Measurements from ENCODE around the gene SPP1.

The SPP1 gene

GRCh38 chr4:87977521-87978278 lies 2.2 kb downstream of the SPP1 start:
- Histone ChIP-seq H3K4me3 (ENCODE audit: low read length) (no peak overlapping the region), H3K9ac (ENCODE audit: low read length) (no peak overlapping the region)

GRCh38 chr4:87978681-87979080 lies 3.2 kb downstream of the SPP1 start:
- Histone ChIP-seq H3K4me1 (ENCODE audit: control insufficient read depth, insufficient read depth, low read length) (peaks cover 7% of the 10 kb centered on the region), H3K4me3 (ENCODE audit: low read length) (no peak overlapping the region), H3K27me3 (replicated peaks; ENCODE audit: control insufficient read depth, insufficient read depth, low read length) (no peaks in the 10 kb centered on the region), H3K36me3 (ENCODE audit: control insufficient read depth, insufficient read depth, low read length, severe bottlenecking) (no peaks in the 10 kb centered on the region), H3K9ac (ENCODE audit: low read length) (no peak overlapping the region), H3K9me3 (ENCODE audit: control insufficient read depth, low read length) (no peaks in the 10 kb centered on the region)
- DNase-seq (ENCODE audit: low read depth), result no peak

More at GRCh38 chr4:87977521-87978278, 2.2 kb downstream of the SPP1 start:
- H3K36me3 ChIP-seq (ENCODE audit: control insufficient read depth, insufficient read depth, low read length, severe bottlenecking), result no peaks in the 10 kb centered on the region
- H3K9me3 ChIP-seq (ENCODE audit: control insufficient read depth, low read length), result no peaks in the 10 kb centered on the region
- peaks cover 16% of the 10 kb centered on the region for H3K4me1 ChIP-seq (ENCODE audit: control insufficient read depth, insufficient read depth, low read length)
- H3K27me3 ChIP-seq (replicated peaks; ENCODE audit: control insufficient read depth, insufficient read depth, low read length), result no peaks in the 10 kb centered on the region
- no peak for DNase-seq (ENCODE audit: low read depth)

GRCh38 chr4:87979810-87980209 lies 4.3 kb downstream of the SPP1 start:
- Histone ChIP-seq H3K4me3 (ENCODE audit: low read length) (no peak overlapping the region), H3K9me3 (ENCODE audit: control insufficient read depth, low read length) (no peaks in the 10 kb centered on the region), H3K4me1 (ENCODE audit: control insufficient read depth, insufficient read depth, low read length) (peaks cover 4% of the 10 kb centered on the region), H3K27me3 (replicated peaks; ENCODE audit: control insufficient read depth, insufficient read depth, low read length) (no peaks in the 10 kb centered on the region), H3K9ac (ENCODE audit: low read length) (no peak overlapping the region), H3K36me3 (ENCODE audit: control insufficient read depth, insufficient read depth, low read length, severe bottlenecking) (no peaks in the 10 kb centered on the region)
- DNase-seq (ENCODE audit: low read depth), result no peak

GRCh38 chr4:87981486-87981885 lies 6.0 kb downstream of the SPP1 start:
- H3K9ac ChIP-seq (ENCODE audit: low read length), result no peak overlapping the region
- peaks cover 4% of the 10 kb centered on the region for H3K4me1 ChIP-seq (ENCODE audit: control insufficient read depth, insufficient read depth, low read length)
- H3K9me3 ChIP-seq (ENCODE audit: control insufficient read depth, low read length), result no peaks in the 10 kb centered on the region
- no peaks in the 10 kb centered on the region for H3K27me3 ChIP-seq (replicated peaks; ENCODE audit: control insufficient read depth, insufficient read depth, low read length)
- H3K36me3 ChIP-seq (ENCODE audit: control insufficient read depth, insufficient read depth, low read length, severe bottlenecking), result no peaks in the 10 kb centered on the region
- no peak for DNase-seq (ENCODE audit: low read depth)
- H3K4me3 ChIP-seq (ENCODE audit: low read length), result no peak overlapping the region

DNA sequence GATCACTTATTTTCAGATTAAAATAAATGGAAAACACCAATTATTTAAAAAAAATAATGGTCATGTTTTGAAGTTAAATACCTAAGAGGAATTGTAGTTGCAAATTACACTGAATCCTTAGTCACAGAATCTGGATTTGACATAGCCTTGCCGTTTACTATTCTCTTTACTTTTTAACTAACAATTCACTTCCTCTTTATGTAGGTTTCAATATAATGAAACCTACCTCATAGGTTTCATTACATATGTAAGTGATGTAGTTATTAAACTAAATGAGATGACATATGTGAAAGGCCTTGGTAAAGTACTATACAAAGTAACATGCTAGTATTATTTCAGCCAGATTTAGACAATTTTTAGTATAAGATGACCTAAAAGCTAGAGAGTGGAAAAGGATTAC lies 6.5 kb downstream of the SPP1 start:
- Histone ChIP-seq H3K9me3 (ENCODE audit: control insufficient read depth, low read length) (no peaks in the 10 kb centered on the region), H3K4me3 (ENCODE audit: low read length) (no peak overlapping the region), H3K9ac (ENCODE audit: low read length) (no peak overlapping the region), H3K4me1 (ENCODE audit: control insufficient read depth, insufficient read depth, low read length) (peaks cover 4% of the 10 kb centered on the region), H3K36me3 (ENCODE audit: control insufficient read depth, insufficient read depth, low read length, severe bottlenecking) (no peaks in the 10 kb centered on the region), H3K27me3 (replicated peaks; ENCODE audit: control insufficient read depth, insufficient read depth, low read length) (no peaks in the 10 kb centered on the region)
- DNase-seq (ENCODE audit: low read depth), result no peak

DNA sequence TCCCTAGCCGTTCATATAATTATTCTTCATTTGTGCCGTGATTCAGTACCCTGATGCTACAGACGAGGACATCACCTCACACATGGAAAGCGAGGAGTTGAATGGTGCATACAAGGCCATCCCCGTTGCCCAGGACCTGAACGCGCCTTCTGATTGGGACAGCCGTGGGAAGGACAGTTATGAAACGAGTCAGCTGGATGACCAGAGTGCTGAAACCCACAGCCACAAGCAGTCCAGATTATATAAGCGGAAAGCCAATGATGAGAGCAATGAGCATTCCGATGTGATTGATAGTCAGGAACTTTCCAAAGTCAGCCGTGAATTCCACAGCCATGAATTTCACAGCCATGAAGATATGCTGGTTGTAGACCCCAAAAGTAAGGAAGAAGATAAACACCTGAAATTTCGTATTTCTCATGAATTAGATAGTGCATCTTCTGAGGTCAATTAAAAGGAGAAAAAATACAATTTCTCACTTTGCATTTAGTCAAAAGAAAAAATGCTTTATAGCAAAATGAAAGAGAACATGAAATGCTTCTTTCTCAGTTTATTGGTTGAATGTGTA lies 7.0 kb downstream of the SPP1 start:
- Histone ChIP-seq H3K9ac (ENCODE audit: low read length) (no peak overlapping the region), H3K9me3 (ENCODE audit: control insufficient read depth, low read length) (no peaks in the 10 kb centered on the region), H3K27me3 (replicated peaks; ENCODE audit: control insufficient read depth, insufficient read depth, low read length) (no peaks in the 10 kb centered on the region), H3K4me3 (ENCODE audit: low read length) (no peak overlapping the region), H3K36me3 (ENCODE audit: control insufficient read depth, insufficient read depth, low read length, severe bottlenecking) (no peaks in the 10 kb centered on the region), H3K4me1 (ENCODE audit: control insufficient read depth, insufficient read depth, low read length) (peaks cover 4% of the 10 kb centered on the region)
- no peak for DNase-seq (ENCODE audit: low read depth)

- H3K9me3 ChIP-seq (ENCODE audit: control insufficient read depth, low read length), result no peaks in the 10 kb centered on the region
- H3K9ac ChIP-seq (ENCODE audit: low read length), result no peak overlapping the region
- H3K4me1 ChIP-seq (ENCODE audit: control insufficient read depth, insufficient read depth, low read length), result no peaks in the 10 kb centered on the region
- no peaks in the 10 kb centered on the region for H3K36me3 ChIP-seq (ENCODE audit: control insufficient read depth, insufficient read depth, low read length, severe bottlenecking)
- no peak for DNase-seq (ENCODE audit: low read depth)
- H3K27me3 ChIP-seq (replicated peaks; ENCODE audit: control insufficient read depth, insufficient read depth, low read length), result no peaks in the 10 kb centered on the region
- H3K4me3 ChIP-seq (ENCODE audit: low read length), result no peak overlapping the region
Observed at GRCh38 chr4:87983996-87984395, 8.5 kb downstream of the SPP1 start.

DNA sequence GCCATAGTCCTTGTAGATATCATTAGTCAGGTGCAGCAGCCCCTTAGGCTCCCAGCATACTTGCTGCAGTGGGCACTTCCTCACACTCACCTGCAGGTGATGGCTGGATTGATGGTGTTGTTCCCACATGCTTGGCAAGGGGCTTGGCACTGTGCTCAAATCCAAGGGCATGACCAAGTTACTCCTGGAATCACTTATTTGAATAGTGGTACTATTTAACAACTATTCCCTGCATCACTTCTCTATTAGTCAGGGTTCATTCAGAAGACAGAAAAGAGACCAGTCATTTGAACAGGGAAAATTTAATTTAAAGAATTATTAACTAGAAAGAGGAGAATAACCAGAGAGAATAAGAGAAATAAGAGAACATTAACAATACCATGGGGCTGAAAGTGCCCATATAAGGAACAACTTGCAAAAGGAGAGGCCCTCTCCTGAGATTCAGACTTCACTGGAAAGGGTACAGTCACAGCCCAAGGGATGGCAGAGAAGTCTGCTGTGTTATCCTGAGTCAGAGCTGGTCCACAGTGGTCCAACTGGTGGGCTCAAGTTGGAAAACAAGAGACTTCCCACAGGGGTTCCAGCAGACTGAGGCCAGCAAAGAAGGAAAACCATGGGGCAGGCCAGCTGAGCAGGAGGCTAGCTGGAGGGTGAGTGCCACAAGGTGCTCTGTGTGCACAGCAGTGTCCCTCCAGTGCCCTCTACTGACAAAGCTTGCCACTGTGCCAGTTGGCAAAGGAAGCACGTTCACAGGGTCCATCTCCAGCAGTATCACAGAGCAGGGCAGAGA lies 9.8 kb downstream of the SPP1 start:
- Histone ChIP-seq H3K36me3 (ENCODE audit: control insufficient read depth, insufficient read depth, low read length, severe bottlenecking) (no peaks in the 10 kb centered on the region), H3K9me3 (ENCODE audit: control insufficient read depth, low read length) (no peaks in the 10 kb centered on the region), H3K4me1 (ENCODE audit: control insufficient read depth, insufficient read depth, low read length) (no peaks in the 10 kb centered on the region), H3K27me3 (replicated peaks; ENCODE audit: control insufficient read depth, insufficient read depth, low read length) (no peaks in the 10 kb centered on the region), H3K4me3 (ENCODE audit: low read length) (no peak overlapping the region), H3K9ac (ENCODE audit: low read length) (no peak overlapping the region)
- peak; percentile 41 for DNase-seq (ENCODE audit: low read depth)

DNA sequence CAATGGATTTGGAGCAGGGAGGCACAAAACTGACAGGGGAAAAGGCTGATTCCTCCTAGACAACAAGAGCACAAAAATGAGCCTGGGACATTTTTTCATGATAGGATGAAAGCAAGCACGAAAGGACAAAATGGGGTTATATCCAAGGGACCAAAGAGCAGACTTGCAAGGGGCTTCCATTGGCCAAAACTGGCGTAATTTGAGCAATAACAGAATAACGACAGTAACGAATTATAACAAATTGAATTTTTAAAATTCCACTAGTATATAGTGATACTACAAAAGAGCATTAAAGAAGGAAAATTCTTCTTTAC lies 10.3 kb downstream of the SPP1 start:
- Histone ChIP-seq H3K27me3 (replicated peaks; ENCODE audit: control insufficient read depth, insufficient read depth, low read length) (no peaks in the 10 kb centered on the region), H3K4me1 (ENCODE audit: control insufficient read depth, insufficient read depth, low read length) (no peaks in the 10 kb centered on the region), H3K9ac (ENCODE audit: low read length) (no peak overlapping the region), H3K4me3 (ENCODE audit: low read length) (no peak overlapping the region), H3K9me3 (ENCODE audit: control insufficient read depth, low read length) (no peaks in the 10 kb centered on the region), H3K36me3 (ENCODE audit: control insufficient read depth, insufficient read depth, low read length, severe bottlenecking) (no peaks in the 10 kb centered on the region)
- DNase-seq (ENCODE audit: low read depth), result no peak

DNA sequence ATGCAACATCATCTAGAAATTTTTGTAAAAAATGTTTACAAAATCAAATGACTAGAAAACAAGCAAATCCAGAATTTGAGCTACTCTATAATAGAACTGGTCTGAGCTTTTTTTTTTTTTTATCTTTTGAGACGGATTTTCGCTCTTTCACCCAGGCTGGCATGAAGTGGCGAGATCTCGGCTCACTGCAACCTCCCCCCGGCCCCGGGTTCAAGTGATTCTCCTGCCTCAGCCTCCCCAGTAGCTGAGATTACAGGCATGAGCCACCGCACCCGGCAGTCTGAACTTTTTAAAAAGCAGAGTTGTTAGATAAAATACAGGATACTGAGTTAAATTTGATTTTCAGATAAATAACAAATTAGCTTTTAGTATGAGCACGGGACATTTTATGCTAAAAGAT lies 11.0 kb downstream of the SPP1 start:
- H3K4me3 ChIP-seq (ENCODE audit: low read length), result no peak overlapping the region

DNA sequence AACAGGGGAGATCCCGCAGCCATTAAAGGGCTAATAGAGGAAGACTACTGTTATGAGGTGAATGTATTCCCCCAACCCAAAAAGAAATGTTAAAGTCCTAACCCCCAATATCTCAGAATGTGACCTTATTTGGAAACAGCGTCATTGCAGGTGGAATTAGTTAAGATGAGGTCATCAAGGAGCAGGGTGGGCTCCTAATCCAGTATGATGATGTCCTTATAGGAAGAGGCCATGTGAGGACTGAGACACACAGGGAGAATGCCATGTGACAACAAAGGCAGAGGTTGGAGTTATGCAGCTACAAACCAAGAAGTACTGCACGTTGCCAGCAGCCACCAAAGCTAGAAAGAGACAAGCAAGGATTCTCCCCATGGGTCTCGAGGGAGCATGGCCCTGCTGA lies 14.3 kb downstream of the SPP1 start:
- H3K36me3 ChIP-seq (ENCODE audit: control insufficient read depth, insufficient read depth, low read length, severe bottlenecking), result no peaks in the 10 kb centered on the region
- H3K4me1 ChIP-seq (ENCODE audit: control insufficient read depth, insufficient read depth, low read length), result no peaks in the 10 kb centered on the region
- no peaks in the 10 kb centered on the region for H3K9me3 ChIP-seq (ENCODE audit: control insufficient read depth, low read length)
- no peak overlapping the region for H3K9ac ChIP-seq (ENCODE audit: low read length)
- no peak overlapping the region for H3K4me3 ChIP-seq (ENCODE audit: low read length)
- H3K27me3 ChIP-seq (replicated peaks; ENCODE audit: control insufficient read depth, insufficient read depth, low read length), result no peaks in the 10 kb centered on the region
- no peak for DNase-seq (ENCODE audit: low read depth)

More for the DNA sequence above, 11.0 kb downstream of the SPP1 start:
- no peak for DNase-seq (ENCODE audit: low read depth)
- Histone ChIP-seq H3K4me1 (ENCODE audit: control insufficient read depth, insufficient read depth, low read length) (no peaks in the 10 kb centered on the region), H3K27me3 (replicated peaks; ENCODE audit: control insufficient read depth, insufficient read depth, low read length) (no peaks in the 10 kb centered on the region), H3K9ac (ENCODE audit: low read length) (no peak overlapping the region), H3K9me3 (ENCODE audit: control insufficient read depth, low read length) (no peaks in the 10 kb centered on the region), H3K36me3 (ENCODE audit: control insufficient read depth, insufficient read depth, low read length, severe bottlenecking) (no peaks in the 10 kb centered on the region)
